ENCODE measurements around the gene JMJD1C.

The JMJD1C gene

DNA sequence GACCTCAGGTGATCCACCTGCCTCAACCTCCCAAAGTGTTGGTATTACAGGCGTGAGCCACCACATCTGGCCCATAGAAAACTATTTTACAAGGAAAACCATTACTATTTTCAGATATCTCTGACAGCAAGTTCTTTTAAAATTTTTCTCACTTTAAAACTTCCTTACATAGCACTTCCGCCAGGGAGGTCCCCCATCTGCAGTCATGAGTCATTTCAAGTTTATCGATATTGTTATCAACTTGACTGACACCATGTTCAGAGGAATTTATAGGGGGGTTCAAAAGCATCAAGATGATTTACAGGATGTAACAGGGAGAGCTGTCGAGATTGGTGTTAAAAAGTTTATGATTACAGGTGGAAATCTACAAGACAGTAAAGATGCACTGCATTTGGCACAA is 243.8 kb downstream of the JMJD1C start:
- Histone ChIP-seq H3K4me3 (ENCODE audit: low read depth, low read length) (no peak overlapping the region), H3K4me1 (no peaks in the 10 kb centered on the region; the same call in 1 of the 2 replicates), H3K36me3 (no peaks in the 10 kb centered on the region), H3K9me3 (no peaks in the 10 kb centered on the region), H3K27me3 (no peaks in the 10 kb centered on the region)
- TF ChIP-seq, protein P1, sequence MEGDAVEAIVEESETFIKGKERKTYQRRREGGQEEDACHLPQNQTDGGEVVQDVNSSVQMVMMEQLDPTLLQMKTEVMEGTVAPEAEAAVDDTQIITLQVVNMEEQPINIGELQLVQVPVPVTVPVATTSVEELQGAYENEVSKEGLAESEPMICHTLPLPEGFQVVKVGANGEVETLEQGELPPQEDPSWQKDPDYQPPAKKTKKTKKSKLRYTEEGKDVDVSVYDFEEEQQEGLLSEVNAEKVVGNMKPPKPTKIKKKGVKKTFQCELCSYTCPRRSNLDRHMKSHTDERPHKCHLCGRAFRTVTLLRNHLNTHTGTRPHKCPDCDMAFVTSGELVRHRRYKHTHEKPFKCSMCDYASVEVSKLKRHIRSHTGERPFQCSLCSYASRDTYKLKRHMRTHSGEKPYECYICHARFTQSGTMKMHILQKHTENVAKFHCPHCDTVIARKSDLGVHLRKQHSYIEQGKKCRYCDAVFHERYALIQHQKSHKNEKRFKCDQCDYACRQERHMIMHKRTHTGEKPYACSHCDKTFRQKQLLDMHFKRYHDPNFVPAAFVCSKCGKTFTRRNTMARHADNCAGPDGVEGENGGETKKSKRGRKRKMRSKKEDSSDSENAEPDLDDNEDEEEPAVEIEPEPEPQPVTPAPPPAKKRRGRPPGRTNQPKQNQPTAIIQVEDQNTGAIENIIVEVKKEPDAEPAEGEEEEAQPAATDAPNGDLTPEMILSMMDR (IDR thresholded peaks at IDR 0.05; ENCODE audit: low read depth, low read length), result no peak
- DNase-seq, result no peak

DNA sequence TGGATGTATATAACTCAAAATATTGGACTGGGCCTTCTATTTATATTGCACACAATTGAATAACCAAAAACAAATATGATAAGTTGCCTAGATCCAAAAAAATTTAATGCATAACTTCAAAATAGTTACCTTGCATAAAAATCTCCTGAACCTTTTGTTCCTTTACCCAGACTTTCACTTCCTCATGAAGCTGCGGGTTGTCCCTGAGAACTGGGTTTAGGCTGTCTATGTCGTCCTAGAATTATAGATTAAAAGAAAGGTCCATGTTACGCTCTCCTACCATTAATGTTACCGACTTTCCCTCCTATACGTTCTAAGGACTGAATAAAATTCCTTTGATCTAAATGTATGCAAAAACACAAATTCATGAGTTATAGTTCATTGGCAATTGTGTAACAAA is 246.0 kb downstream of the JMJD1C start:
- no peak for DNase-seq
- no peaks in the 10 kb centered on the region for H3K27me3 ChIP-seq
- no peak overlapping the region for H3K4me3 ChIP-seq (ENCODE audit: low read depth, low read length)
- H3K9me3 ChIP-seq, result no peaks in the 10 kb centered on the region
- TF ChIP-seq, protein P1 (IDR thresholded peaks at IDR 0.05; ENCODE audit: low read depth, low read length), result no peak
- no peaks in the 10 kb centered on the region; the same call in 1 of the 2 replicates for H3K4me1 ChIP-seq
- H3K36me3 ChIP-seq, result peaks cover under 1% of the 10 kb centered on the region

DNA sequence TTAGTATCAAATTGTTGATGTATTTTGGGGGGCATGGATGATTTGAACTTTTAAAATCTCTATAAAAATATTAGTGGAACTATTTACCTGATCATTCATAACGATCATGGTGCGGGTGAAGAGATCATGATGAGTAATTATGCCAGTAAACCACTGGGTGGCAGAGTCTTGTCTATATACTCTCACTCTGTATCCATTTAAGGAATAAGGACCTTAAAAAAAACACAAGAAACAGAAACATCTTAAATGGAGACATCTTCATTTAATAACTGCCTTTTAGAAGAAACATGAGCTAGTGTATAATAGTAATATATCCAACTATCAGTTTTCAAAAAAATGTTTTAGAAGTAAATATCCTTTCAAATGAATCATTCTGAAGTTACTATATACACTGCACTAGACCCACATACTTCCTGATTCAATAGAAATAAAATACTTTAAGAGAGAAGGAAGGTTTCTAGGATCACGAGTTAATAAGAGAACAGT is 248.6 kb downstream of the JMJD1C start:
- Histone ChIP-seq H3K4me3 (ENCODE audit: low read depth, low read length) (no peak overlapping the region), H3K9me3 (no peaks in the 10 kb centered on the region), H3K4me1 (no peaks in the 10 kb centered on the region; the same call in 1 of the 2 replicates), H3K27me3 (no peaks in the 10 kb centered on the region), H3K36me3 (peaks cover 18% of the 10 kb centered on the region)
- peak; percentile 15 for DNase-seq
- TF ChIP-seq, protein P1 (IDR thresholded peaks at IDR 0.05; ENCODE audit: low read depth, low read length), result peak; percentile 62

DNA sequence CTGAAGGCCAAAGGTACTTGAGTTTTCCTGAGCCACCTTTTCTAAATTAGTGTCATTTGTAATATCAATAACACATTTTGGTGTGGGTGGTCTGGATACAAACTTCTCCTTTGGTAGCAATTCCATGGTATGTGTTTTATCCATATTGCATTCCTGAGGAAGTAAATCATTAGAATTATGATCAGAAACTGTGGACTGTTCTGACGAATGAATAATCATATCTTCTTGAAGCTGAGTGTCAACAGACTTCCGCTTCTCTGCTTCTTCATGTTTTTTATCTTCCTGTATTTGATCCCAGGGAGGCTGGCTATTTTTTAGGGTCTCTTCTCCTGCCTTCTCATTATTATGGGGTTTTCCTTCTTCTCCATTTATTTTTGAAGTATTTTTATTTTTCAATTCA is 251.2 kb downstream of the JMJD1C start:
- TF ChIP-seq, protein P1 (IDR thresholded peaks at IDR 0.05; ENCODE audit: low read depth, low read length), result no peak
- H3K36me3 ChIP-seq, result peaks cover 22% of the 10 kb centered on the region
- no peaks in the 10 kb centered on the region for H3K9me3 ChIP-seq
- no peak overlapping the region for H3K4me3 ChIP-seq (ENCODE audit: low read depth, low read length)
- H3K27me3 ChIP-seq, result no peaks in the 10 kb centered on the region
- H3K4me1 ChIP-seq, result peaks cover 5% of the 10 kb centered on the region
- no peak for DNase-seq

DNA sequence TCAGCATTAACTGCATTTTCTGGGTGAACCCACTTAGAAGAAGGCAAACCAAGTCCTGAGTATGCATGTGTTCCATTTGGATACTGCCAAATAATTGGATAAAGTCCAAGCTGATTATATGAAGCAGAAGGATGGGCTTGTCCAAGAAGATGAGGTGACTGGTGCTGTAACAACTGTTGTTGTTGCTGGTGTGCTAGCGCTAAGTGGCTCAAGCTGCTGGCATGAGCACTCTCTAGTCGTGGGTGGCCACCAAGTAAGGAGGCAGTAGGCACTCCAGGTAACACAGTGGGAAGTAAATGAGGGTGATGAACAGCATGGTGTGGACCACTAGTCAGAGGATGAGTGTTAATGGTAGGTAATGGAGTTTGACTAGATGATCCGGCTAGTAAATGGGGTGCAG is 252.3 kb downstream of the JMJD1C start:
- H3K9me3 ChIP-seq, result no peaks in the 10 kb centered on the region
- TF ChIP-seq, protein P1 (IDR thresholded peaks at IDR 0.05; ENCODE audit: low read depth, low read length), result no peak
- H3K4me1 ChIP-seq, result peaks cover 8% of the 10 kb centered on the region
- H3K27me3 ChIP-seq, result no peaks in the 10 kb centered on the region
- DNase-seq, result no peak
- no peak overlapping the region for H3K4me3 ChIP-seq (ENCODE audit: low read depth, low read length)
- H3K36me3 ChIP-seq, result peaks cover 25% of the 10 kb centered on the region

DNA sequence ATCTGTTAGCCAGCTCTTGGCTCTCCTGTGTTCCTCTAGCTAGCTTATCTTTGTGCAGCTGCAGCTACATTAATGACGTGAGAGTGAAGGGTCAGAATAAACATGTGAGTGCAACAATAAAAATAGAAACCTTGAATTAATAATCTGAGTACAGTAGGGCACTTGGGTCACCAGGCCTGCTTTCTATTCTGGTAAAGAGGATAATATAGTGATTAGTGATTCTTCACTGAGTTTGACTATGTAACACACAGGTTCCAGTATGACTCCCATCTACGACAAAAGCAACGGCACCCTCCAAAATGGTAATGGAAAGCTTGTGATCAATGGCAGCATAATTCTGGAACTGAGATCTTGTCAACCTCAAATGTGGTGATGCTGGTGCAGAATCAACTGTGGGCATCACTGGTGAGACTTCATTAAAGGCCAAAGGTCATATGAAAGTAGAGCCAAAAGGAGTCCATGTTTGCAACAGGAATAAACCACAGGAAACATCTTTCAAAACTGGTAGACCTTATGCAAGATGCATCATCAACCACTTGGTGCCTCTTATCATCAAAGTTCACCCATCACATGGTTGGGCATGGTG is 255.1 kb downstream of the JMJD1C start:
- Histone ChIP-seq H3K4me3 (ENCODE audit: low read depth, low read length) (no peak overlapping the region), H3K9me3 (no peaks in the 10 kb centered on the region), H3K36me3 (peaks cover 36% of the 10 kb centered on the region), H3K27me3 (no peaks in the 10 kb centered on the region), H3K4me1 (peaks cover 25% of the 10 kb centered on the region)
- no peak for DNase-seq
- TF ChIP-seq, protein P1 (IDR thresholded peaks at IDR 0.05; ENCODE audit: low read depth, low read length), result no peak
